CD4-positive, alpha-beta T cell treated with Interleukin-4 for 4 hours (primary cell): ENCODE measurements around the gene TRPV5.

ENCODE experiments used
- DNase-seq: peaks from one replicate; pipeline ENCODE4 v3.0.0-alpha.2; 2020

TRPV5 gene

GRCh38 chr7:142939226-142939910 is 5.8 kb upstream of the TRPV5 start, which contains the start of gene LLCFC1:
LLCFC1 (plus strand) TSS chr7:142939484; CDS start chr7:142939622, 138 bp downstream.
- DNase-seq = no peak

- no peak for DNase-seq
Measured at GRCh38 chr7:142938611-142939010, 5.1 kb upstream of the TRPV5 start.

GRCh38 chr7:142935941-142936565 is 2.5 kb upstream of the TRPV5 start:
- DNase-seq = no peak

- no peak for DNase-seq
Measured at GRCh38 chr7:142934056-142934455, 510 bp upstream of the TRPV5 start.

GRCh38 chr7:142933092-142933475 is 462 bp downstream of the TRPV5 start:
- no peak for DNase-seq

- DNase-seq = no peak
Measured at GRCh38 chr7:142932386-142933091, 1.0 kb downstream of the TRPV5 start.

- no peak for DNase-seq
Measured at GRCh38 chr7:142930126-142930730, 3.3 kb downstream of the TRPV5 start.

- no peak for DNase-seq
Measured at GRCh38 chr7:142927949-142928348, 5.6 kb downstream of the TRPV5 start.

- no peak for DNase-seq
Measured at GRCh38 chr7:142927085-142927745, 6.3 kb downstream of the TRPV5 start.

GRCh38 chr7:142925413-142925812 is 8.1 kb downstream of the TRPV5 start:
- no peak for DNase-seq

- no peak for DNase-seq
Measured at GRCh38 chr7:142923391-142923790, 10.2 kb downstream of the TRPV5 start.

GRCh38 chr7:142919656-142920055 is 13.9 kb downstream of the TRPV5 start:
- DNase-seq = no peak

GRCh38 chr7:142918901-142919300 is 14.6 kb downstream of the TRPV5 start:
- DNase-seq = no peak

GRCh38 chr7:142917447-142917846 is 16.1 kb downstream of the TRPV5 start:
- no peak for DNase-seq

GRCh38 chr7:142916508-142916907 is 17.0 kb downstream of the TRPV5 start:
- DNase-seq = no peak

GRCh38 chr7:142915315-142915714 is 18.2 kb downstream of the TRPV5 start:
- DNase-seq = no peak

- no peak for DNase-seq
Measured at GRCh38 chr7:142914121-142914520, 19.4 kb downstream of the TRPV5 start.

GRCh38 chr7:142913566-142913965 is 20.0 kb downstream of the TRPV5 start:
- no peak for DNase-seq

- DNase-seq = no peak
Measured at GRCh38 chr7:142913051-142913450, 20.5 kb downstream of the TRPV5 start.

GRCh38 chr7:142910481-142910880 is 23.1 kb downstream of the TRPV5 start:
- DNase-seq = no peak

GRCh38 chr7:142910031-142910433 is 23.5 kb downstream of the TRPV5 start:
- DNase-seq = no peak

- peak; percentile 12 for DNase-seq
Measured at GRCh38 chr7:142908921-142909890, 24.3 kb downstream of the TRPV5 start.
